Neural cell (in vitro differentiated cells): Measurements from ENCODE around the gene MEF2D. TPM values are rescaled to one million over a fixed set of nuclear protein-coding genes. Genes with fewer than 3 reads are reported as not detected.

Source experiments
- H2AFZ ChIP-seq: fragments of 200-600, 300-800 bp; sonication (generic), shearing (Covaris generic); 2 replicates; pipeline ENCODE4 v1.6.0; 2014; ENCODE audit warnings: low read depth, mild to moderate bottlenecking, antibody characterized with exemption, low read length, moderate library complexity
- H3F3A ChIP-seq: fragments of 200-600 bp; shearing (Covaris generic); 2 replicates; pipeline ENCODE4 v1.6.1; 2016; ENCODE audit warnings: mild to moderate bottlenecking, moderate library complexity, mixed read lengths, antibody characterized with exemption, low read length; ENCODE audit not compliant: insufficient read depth, poor library complexity, severe bottlenecking
- H3K27ac ChIP-seq: fragments of 200-600, 300-800 bp; sonication (generic), shearing (Covaris generic); 2 replicates; pipeline ENCODE4 v1.5.1; 2014; ENCODE audit warnings: mild to moderate bottlenecking, low read length, moderate library complexity
- H3K27me3 ChIP-seq: fragments of 300-800, 200-600 bp; sonication (generic), shearing (Covaris generic); 2 replicates; pipeline ENCODE4 v1.6.0; 2014; ENCODE audit warnings: mild to moderate bottlenecking, low read depth, low read length, moderate library complexity; ENCODE audit not compliant: insufficient read depth
- H3K36me3 ChIP-seq: fragments of 300-800, 200-600 bp; sonication (generic), shearing (Covaris generic); 2 replicates; pipeline ENCODE4 v1.5.1; 2014; ENCODE audit warnings: mild to moderate bottlenecking, antibody characterized with exemption, low read length, moderate library complexity; ENCODE audit not compliant: insufficient read depth
- H3K4me2 ChIP-seq: fragments of 300-800, 200-600 bp; sonication (generic), shearing (Covaris generic); 2 replicates; pipeline ENCODE4 v1.6.0; 2014; ENCODE audit warnings: mild to moderate bottlenecking, low read length
- H3K4me3 ChIP-seq: fragments of 300-800, 200-600 bp; sonication (generic), shearing (Covaris generic); 2 replicates; pipeline ENCODE4 v1.5.1; 2014; ENCODE audit warnings: mild to moderate bottlenecking, low read length, moderate library complexity
- H3K79me2 ChIP-seq: fragments of 200-600 bp; shearing (Covaris generic); replicated peaks from 2 replicates; pipeline ENCODE4 v1.6.0; 2014; ENCODE audit warnings: mild to moderate bottlenecking, low read length, moderate library complexity; ENCODE audit not compliant: insufficient read depth
- H3K9ac ChIP-seq: fragments of 300-800, 200-600 bp; sonication (generic), shearing (Covaris generic); 2 replicates; pipeline ENCODE4 v1.6.1; 2016; ENCODE audit warnings: mild to moderate bottlenecking, low read length, mixed read lengths
- H3K9me2 ChIP-seq: fragments of 200-600 bp; shearing (Covaris generic); 2 replicates; pipeline ENCODE4 v1.6.1; 2016; ENCODE audit warnings: mild to moderate bottlenecking, low read length, mixed read lengths; ENCODE audit not compliant: insufficient read depth
- H3K9me3 ChIP-seq: fragments of 200-600, 300-800 bp; sonication (generic), shearing (Covaris generic); 2 replicates; pipeline ENCODE4 v1.6.1; 2016; ENCODE audit warnings: mild to moderate bottlenecking, mixed run types, low read length, moderate library complexity, mixed read lengths
- H4K20me1 ChIP-seq: fragments of 200-600 bp; shearing (Covaris generic); 2 replicates; pipeline ENCODE4 v1.6.1; 2016; ENCODE audit warnings: mild to moderate bottlenecking, mixed run types; ENCODE audit not compliant: insufficient read depth
- EP300 ChIP-seq: fragments of 450-650 bp; conservative IDR thresholded peaks from 2 replicates; pipeline ENCODE4 v1.6.1; 2014; ENCODE audit warnings: antibody characterized with exemption, mild to moderate bottlenecking, moderate library complexity; ENCODE audit not compliant: poor library complexity, severe bottlenecking
- EZH2 ChIP-seq: fragments of 200-600, 300-800 bp; shearing (Covaris generic), sonication (generic); IDR thresholded peaks from 2 replicates; pipeline ENCODE4 v1.6.1; 2014; ENCODE audit warnings: antibody characterized with exemption, low read length, borderline replicate concordance, mild to moderate bottlenecking; ENCODE audit not compliant: insufficient read depth, poor library complexity, severe bottlenecking
- MXI1 ChIP-seq: fragments of 450-650 bp; conservative IDR thresholded peaks from 2 replicates; pipeline ENCODE4 v1.6.1; 2014; ENCODE audit warnings: antibody characterized with exemption, mild to moderate bottlenecking; ENCODE audit not compliant: poor library complexity, severe bottlenecking
- POLR2AphosphoS5 ChIP-seq: IDR thresholded peaks from 2 replicates; pipeline ENCODE4 v1.6.1; 2012
- RAD21 ChIP-seq: fragments of 450-650 bp; conservative IDR thresholded peaks from 2 replicates; pipeline ENCODE4 v1.6.1; 2014; ENCODE audit warnings: antibody characterized with exemption, mild to moderate bottlenecking, moderate library complexity
- SMC3 ChIP-seq: fragments of 450-650 bp; conservative IDR thresholded peaks from 2 replicates; pipeline ENCODE4 v1.6.1; 2014; ENCODE audit warnings: antibody characterized with exemption, mild to moderate bottlenecking, moderate library complexity; ENCODE audit not compliant: poor library complexity
- TAF1 ChIP-seq: IDR thresholded peaks from 2 replicates; pipeline ENCODE4 v1.6.1; 2012; ENCODE audit warnings: low read depth
- polyA plus RNA-seq: library from polyadenylated mRNA; depleted of rRNA; stranded (reverse); fragments of >200 nt; gene quantifications from 2 replicates; pipeline ENCODE4 v1.2.3, GENCODE V29; 2014
- TF ChIP-seq, protein P1 (sequence below): IDR thresholded peaks from 2 replicates; pipeline ENCODE4 v1.6.1; 2012; ENCODE audit warnings: borderline replicate concordance
- TF ChIP-seq, protein P2 (sequence below): fragments of 450-650 bp; IDR thresholded peaks from 2 replicates; pipeline ENCODE4 v1.5.1; 2014; ENCODE audit warnings: antibody characterized with exemption, mild to moderate bottlenecking, moderate library complexity; ENCODE audit not compliant: poor library complexity, severe bottlenecking

The MEF2D gene
- polyA plus RNA-seq, 1 donor from 2014 or later = 4.7 TPM

DNA sequence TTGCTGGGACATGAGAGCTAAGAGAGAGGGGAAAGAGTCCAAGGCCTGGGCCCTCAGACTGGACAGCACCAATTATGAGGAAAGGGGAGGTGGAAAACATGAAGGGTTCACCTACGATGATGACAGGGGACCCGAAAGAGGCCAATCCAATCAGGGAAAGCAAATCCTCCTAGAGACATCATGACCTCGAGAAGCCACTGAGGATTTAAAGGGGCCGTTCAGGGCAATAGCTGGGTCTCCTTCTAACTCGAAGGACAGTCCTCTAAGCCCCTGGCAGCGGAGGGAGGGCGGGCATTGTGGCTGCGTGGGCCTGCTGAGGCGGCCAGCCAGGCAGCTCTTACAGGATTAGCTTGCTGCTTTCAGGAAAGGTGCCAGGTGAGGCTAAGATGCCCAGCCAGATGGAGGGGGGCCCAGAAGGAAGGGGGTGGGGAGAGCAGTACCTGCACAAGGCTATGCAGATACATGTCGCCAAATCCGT is 7.4 kb downstream of the MEF2D start:
- Histone ChIP-seq H3K27me3 (no peaks in the 10 kb centered on the region), H2AFZ (no peak overlapping the region), H3K79me2 (peaks cover 79% of the 10 kb centered on the region), H3K9me2 (no peaks in the 10 kb centered on the region), H3F3A (peaks cover 8% of the 10 kb centered on the region), H3K9ac (no peak overlapping the region), H3K36me3 (no peaks in the 10 kb centered on the region), H4K20me1 (no peaks in the 10 kb centered on the region), H3K9me3 (no peaks in the 10 kb centered on the region), H3K4me2 (no peak overlapping the region), H3K4me3 (no peak overlapping the region), H3K27ac (no peak overlapping the region)
- TF ChIP-seq RAD21 (no peak), TAF1 (no peak), MXI1 (no peak), POLR2AphosphoS5 (no peak), EZH2 (no peak), EP300 (no peak), SMC3 (no peak)
- TF ChIP-seq, protein P1, sequence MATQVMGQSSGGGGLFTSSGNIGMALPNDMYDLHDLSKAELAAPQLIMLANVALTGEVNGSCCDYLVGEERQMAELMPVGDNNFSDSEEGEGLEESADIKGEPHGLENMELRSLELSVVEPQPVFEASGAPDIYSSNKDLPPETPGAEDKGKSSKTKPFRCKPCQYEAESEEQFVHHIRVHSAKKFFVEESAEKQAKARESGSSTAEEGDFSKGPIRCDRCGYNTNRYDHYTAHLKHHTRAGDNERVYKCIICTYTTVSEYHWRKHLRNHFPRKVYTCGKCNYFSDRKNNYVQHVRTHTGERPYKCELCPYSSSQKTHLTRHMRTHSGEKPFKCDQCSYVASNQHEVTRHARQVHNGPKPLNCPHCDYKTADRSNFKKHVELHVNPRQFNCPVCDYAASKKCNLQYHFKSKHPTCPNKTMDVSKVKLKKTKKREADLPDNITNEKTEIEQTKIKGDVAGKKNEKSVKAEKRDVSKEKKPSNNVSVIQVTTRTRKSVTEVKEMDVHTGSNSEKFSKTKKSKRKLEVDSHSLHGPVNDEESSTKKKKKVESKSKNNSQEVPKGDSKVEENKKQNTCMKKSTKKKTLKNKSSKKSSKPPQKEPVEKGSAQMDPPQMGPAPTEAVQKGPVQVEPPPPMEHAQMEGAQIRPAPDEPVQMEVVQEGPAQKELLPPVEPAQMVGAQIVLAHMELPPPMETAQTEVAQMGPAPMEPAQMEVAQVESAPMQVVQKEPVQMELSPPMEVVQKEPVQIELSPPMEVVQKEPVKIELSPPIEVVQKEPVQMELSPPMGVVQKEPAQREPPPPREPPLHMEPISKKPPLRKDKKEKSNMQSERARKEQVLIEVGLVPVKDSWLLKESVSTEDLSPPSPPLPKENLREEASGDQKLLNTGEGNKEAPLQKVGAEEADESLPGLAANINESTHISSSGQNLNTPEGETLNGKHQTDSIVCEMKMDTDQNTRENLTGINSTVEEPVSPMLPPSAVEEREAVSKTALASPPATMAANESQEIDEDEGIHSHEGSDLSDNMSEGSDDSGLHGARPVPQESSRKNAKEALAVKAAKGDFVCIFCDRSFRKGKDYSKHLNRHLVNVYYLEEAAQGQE = no peak
- TF ChIP-seq, protein P2, sequence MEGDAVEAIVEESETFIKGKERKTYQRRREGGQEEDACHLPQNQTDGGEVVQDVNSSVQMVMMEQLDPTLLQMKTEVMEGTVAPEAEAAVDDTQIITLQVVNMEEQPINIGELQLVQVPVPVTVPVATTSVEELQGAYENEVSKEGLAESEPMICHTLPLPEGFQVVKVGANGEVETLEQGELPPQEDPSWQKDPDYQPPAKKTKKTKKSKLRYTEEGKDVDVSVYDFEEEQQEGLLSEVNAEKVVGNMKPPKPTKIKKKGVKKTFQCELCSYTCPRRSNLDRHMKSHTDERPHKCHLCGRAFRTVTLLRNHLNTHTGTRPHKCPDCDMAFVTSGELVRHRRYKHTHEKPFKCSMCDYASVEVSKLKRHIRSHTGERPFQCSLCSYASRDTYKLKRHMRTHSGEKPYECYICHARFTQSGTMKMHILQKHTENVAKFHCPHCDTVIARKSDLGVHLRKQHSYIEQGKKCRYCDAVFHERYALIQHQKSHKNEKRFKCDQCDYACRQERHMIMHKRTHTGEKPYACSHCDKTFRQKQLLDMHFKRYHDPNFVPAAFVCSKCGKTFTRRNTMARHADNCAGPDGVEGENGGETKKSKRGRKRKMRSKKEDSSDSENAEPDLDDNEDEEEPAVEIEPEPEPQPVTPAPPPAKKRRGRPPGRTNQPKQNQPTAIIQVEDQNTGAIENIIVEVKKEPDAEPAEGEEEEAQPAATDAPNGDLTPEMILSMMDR = no peak

DNA sequence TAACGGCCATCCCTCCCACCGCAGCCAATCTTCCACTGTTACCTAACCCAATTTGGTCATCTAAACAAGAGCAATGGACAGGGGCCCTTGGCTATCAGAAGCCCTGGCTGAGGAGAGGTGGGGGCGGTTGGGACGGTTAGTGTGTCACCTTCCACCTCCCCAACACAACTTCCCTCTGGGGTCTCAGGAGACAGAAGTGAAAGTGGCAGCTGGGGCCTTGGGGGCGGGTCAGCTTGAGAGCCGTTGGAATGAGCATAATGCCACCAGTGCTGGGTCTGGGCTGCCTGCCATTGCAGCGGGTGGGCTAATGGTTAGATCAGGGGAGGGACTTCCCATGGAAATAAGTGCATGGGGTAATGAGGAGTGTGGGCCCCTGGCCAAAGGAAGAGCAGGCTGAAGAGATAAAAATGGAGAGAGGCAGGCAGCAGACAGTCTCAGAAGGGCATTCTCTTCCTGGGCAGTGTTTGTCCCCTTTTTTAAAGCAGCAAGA is 7.9 kb downstream of the MEF2D start:
- H3K9ac ChIP-seq = no peak overlapping the region
- H3K79me2 ChIP-seq = peaks cover 79% of the 10 kb centered on the region
- no peak overlapping the region for H3K27ac ChIP-seq
- H3K36me3 ChIP-seq = no peaks in the 10 kb centered on the region
- no peaks in the 10 kb centered on the region for H3K9me3 ChIP-seq
- peaks cover 8% of the 10 kb centered on the region for H3F3A ChIP-seq
- H3K4me3 ChIP-seq = no peak overlapping the region
- H3K27me3 ChIP-seq = no peaks in the 10 kb centered on the region
- no peaks in the 10 kb centered on the region for H4K20me1 ChIP-seq
- no peak overlapping the region for H3K4me2 ChIP-seq
- TF ChIP-seq, protein P2 = no peak
- TF ChIP-seq TAF1 = no peak
- TF ChIP-seq EP300 = no peak
- TF ChIP-seq, protein P1 = no peak
- TF ChIP-seq MXI1 = no peak
- no peak overlapping the region for H2AFZ ChIP-seq
- no peaks in the 10 kb centered on the region for H3K9me2 ChIP-seq
